K562 (cell line): ENCODE data around the gene EHMT2.

Experiments used
- EP300 ChIP-seq: IDR thresholded peaks from 2 replicates; pipeline ENCODE4 v1.6.1; 2012; ENCODE audit warnings: low read length, improper control_type of control experiment
- ERF ChIP-seq: fragments of 450-650 bp; formaldehyde crosslinking; IDR thresholded peaks from 2 replicates; pipeline ENCODE4 v1.4.0; 2020; ENCODE audit warnings: mild to moderate bottlenecking, mixed read lengths
- GATA2 ChIP-seq: sonication (generic); formaldehyde crosslinking; IDR thresholded peaks from 2 replicates; pipeline ENCODE4 v1.4.0; 2020; ENCODE audit warnings: mild to moderate bottlenecking, missing genetic modification reagents
- JUN ChIP-seq, 2 experiments: sonication (generic) in 1 of 2; formaldehyde crosslinking in 1 of 2; IDR thresholded peaks; 2 replicates each; pipeline versions ENCODE4 v1.6.1 to v1.8.0; 2012 to 2022; ENCODE audit warnings: borderline replicate concordance in 2 of 2, mild to moderate bottlenecking in 2 of 2, improper control_type of control experiment in 1 of 2, low read depth in 1 of 2, low read length in 1 of 2, missing genetic modification reagents in 1 of 2
- MED1 ChIP-seq: sonication (generic); formaldehyde crosslinking; IDR thresholded peaks from 2 replicates; pipeline ENCODE4 v1.8.1; 2023; ENCODE audit warnings: missing genetic modification reagents, borderline replicate concordance
- PREB ChIP-seq: sonication (generic); formaldehyde crosslinking; IDR thresholded peaks from 2 replicates; pipeline ENCODE4 v1.8.1; 2023; ENCODE audit warnings: mild to moderate bottlenecking, missing genetic modification reagents
- ZNF143 ChIP-seq: sonication (generic); formaldehyde crosslinking; IDR thresholded peaks from 2 replicates; pipeline ENCODE4 v1.9.0; 2022; ENCODE audit warnings: mild to moderate bottlenecking, missing genetic modification reagents
- ZNF354B ChIP-seq: fragments of 250-450 bp; sonication (Bioruptor Pico); IDR thresholded peaks from 2 replicates; pipeline ENCODE4 v1.4.0; 2020
- ZNF695 ChIP-seq: fragments of 450-650 bp; formaldehyde crosslinking; IDR thresholded peaks from 2 replicates; pipeline ENCODE4 v1.4.0; 2020; ENCODE audit warnings: mild to moderate bottlenecking, moderate library complexity
- TF ChIP-seq, protein P1 (sequence below), 3 experiments: IDR thresholded peaks in 2 of 3; conservative IDR thresholded peaks in 1 of 3; 2 replicates each; pipeline ENCODE4 v1.5.1; 2011 to 2012; ENCODE audit warnings: low read length in 3 of 3, mild to moderate bottlenecking in 3 of 3, control low read depth in 2 of 3, improper control_type of control experiment in 1 of 3, inconsistent platforms in 1 of 3, low read depth in 1 of 3, mixed read lengths in 1 of 3, moderate library complexity in 1 of 3; ENCODE audit not compliant: insufficient read depth in 2 of 3

DNA sequence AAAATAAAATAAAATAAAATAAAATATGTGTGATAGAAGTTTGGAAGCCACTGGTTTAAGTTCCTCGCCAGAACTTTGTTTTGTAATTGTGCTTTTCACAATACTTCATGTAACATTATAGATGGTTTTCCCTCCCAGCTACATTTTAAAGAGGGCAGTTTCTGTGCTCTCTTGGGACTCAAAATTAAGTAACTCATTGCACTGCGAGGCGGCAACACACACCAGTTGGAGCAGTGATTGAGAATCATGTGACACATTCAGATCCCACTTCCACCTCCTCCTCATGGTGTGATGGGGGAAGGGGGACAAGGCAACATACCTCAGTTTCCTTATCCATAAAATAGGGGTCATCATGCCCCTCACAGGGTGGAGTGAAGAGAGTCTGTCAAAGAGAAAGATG lies 37.5 kb upstream of the EHMT2 start:
- TF ChIP-seq EP300: no peak
- TF ChIP-seq, protein P1, sequence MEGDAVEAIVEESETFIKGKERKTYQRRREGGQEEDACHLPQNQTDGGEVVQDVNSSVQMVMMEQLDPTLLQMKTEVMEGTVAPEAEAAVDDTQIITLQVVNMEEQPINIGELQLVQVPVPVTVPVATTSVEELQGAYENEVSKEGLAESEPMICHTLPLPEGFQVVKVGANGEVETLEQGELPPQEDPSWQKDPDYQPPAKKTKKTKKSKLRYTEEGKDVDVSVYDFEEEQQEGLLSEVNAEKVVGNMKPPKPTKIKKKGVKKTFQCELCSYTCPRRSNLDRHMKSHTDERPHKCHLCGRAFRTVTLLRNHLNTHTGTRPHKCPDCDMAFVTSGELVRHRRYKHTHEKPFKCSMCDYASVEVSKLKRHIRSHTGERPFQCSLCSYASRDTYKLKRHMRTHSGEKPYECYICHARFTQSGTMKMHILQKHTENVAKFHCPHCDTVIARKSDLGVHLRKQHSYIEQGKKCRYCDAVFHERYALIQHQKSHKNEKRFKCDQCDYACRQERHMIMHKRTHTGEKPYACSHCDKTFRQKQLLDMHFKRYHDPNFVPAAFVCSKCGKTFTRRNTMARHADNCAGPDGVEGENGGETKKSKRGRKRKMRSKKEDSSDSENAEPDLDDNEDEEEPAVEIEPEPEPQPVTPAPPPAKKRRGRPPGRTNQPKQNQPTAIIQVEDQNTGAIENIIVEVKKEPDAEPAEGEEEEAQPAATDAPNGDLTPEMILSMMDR (IDR thresholded peaks at IDR 0.05 in 2 of 3, conservative IDR thresholded peaks at IDR 0.05 in 1 of 3; ENCODE audit: insufficient read depth in 2 of 3, low read depth in 1 of 3, low read length in 3 of 3): no peak
- TF ChIP-seq GATA2: no peak
- no peak for TF ChIP-seq ZNF354B
- no peak for TF ChIP-seq MED1 (CRISPR knock-in tag)
- TF ChIP-seq ZNF695 (CRISPR knock-in tag): no peak
- no peak for TF ChIP-seq ERF (CRISPR knock-in tag)
- TF ChIP-seq ZNF143: no peak
- TF ChIP-seq JUN (IDR thresholded peaks at IDR 0.05; ENCODE audit: borderline replicate concordance, low read depth, low read length): no peak
- TF ChIP-seq JUN (CRISPR knock-in tag; IDR thresholded peaks at IDR 0.05; ENCODE audit: borderline replicate concordance): no peak
- TF ChIP-seq PREB (CRISPR knock-in tag): no peak
